ENCODE results near the gene PELO. TPM values are rescaled to one million over a fixed set of nuclear protein-coding genes. Genes with fewer than 3 reads are reported as not detected.

Gene PELO
- polyA plus RNA-seq, 1 donor (not counting 4 experiments of a cell fraction or from before 2014, with no cell fraction given), result 10.6 TPM

GRCh38 chr5:52804387-52804791, 16.7 kb downstream of the PELO start:
- H3K9me3 ChIP-seq (ENCODE audit: control insufficient read depth, low read depth, low read length), result no peaks in the 10 kb centered on the region
- no peak overlapping the region for H3K4me2 ChIP-seq (ENCODE audit: control insufficient read depth, extremely low read depth, insufficient read depth, low read depth, low read length)
- no peaks in the 10 kb centered on the region for H3K9me1 ChIP-seq (ENCODE audit: control insufficient read depth, extremely low read depth, insufficient read depth, low read length)
- FAIRE-seq, result no peak
- no peak overlapping the region for H3K27ac ChIP-seq (ENCODE audit: control insufficient read depth, insufficient read depth, low read length)
- DNase-seq (ENCODE audit: low read depth, low spot score), result no peak
- H2AFZ ChIP-seq (ENCODE audit: control insufficient read depth, low read length), result no peak overlapping the region
- H3K79me2 ChIP-seq (ENCODE audit: control insufficient read depth, insufficient read depth, low read length), result peaks cover 44% of the 10 kb centered on the region
- dilution Hi-C loops (cut with MboI; ENCODE audit: extremely low pct_ligation_motif_present, low sequenced_read_pairs), result no loop called here
- no peak for TF ChIP-seq EZH2 (IDR thresholded peaks at IDR 0.05; ENCODE audit: low read length)
- no peak for TF ChIP-seq CTCF (optimal IDR thresholded peaks at IDR 0.05 in 1 of 3, IDR thresholded peaks at IDR 0.05 in 1 of 3, conservative IDR thresholded peaks at IDR 0.05 in 1 of 3; ENCODE audit: extremely low read depth in 1 of 3, insufficient read depth in 2 of 3, low read length in 3 of 3)
- peaks cover 2 to 6% of the 10 kb centered on the region in 2 experiments for H3K36me3 ChIP-seq (ENCODE audit: control insufficient read depth in 2 of 2, extremely low read depth in 1 of 2, insufficient read depth in 2 of 2, low read length in 2 of 2)
- H3K27me3 ChIP-seq (ENCODE audit: control insufficient read depth, extremely low read depth, insufficient read depth, low read length), result no peaks in the 10 kb centered on the region
- no peak overlapping the region for H3K4me3 ChIP-seq (ENCODE audit: control insufficient read depth in 2 of 3, extremely low read depth in 1 of 3, insufficient read depth in 2 of 3, low read depth in 1 of 3, low read length in 3 of 3)
- H3K9ac ChIP-seq (ENCODE audit: control insufficient read depth, extremely low read depth, insufficient read depth, low read length), result no peak overlapping the region
- H4K20me1 ChIP-seq (ENCODE audit: control insufficient read depth, extremely low read depth, insufficient read depth, low read length), result peaks cover 4% of the 10 kb centered on the region
- H3K4me1 ChIP-seq (ENCODE audit: control insufficient read depth, extremely low read depth, insufficient read depth, low read length), result peaks cover 12% of the 10 kb centered on the region

- peaks cover 44% of the 10 kb centered on the region for H3K79me2 ChIP-seq (ENCODE audit: control insufficient read depth, insufficient read depth, low read length)
- H2AFZ ChIP-seq (ENCODE audit: control insufficient read depth, low read length), result no peak overlapping the region
Observed at GRCh38 chr5:52804981-52805380, 17.3 kb downstream of the PELO start.

More at GRCh38 chr5:52804981-52805380, 17.3 kb downstream of the PELO start:
- no peaks in the 10 kb centered on the region for H3K9me3 ChIP-seq (ENCODE audit: control insufficient read depth, low read depth, low read length)
- H3K9ac ChIP-seq (ENCODE audit: control insufficient read depth, extremely low read depth, insufficient read depth, low read length), result no peak overlapping the region
- DNase-seq (ENCODE audit: low read depth, low spot score), result no peak
- no peaks in the 10 kb centered on the region for H3K27me3 ChIP-seq (ENCODE audit: control insufficient read depth, extremely low read depth, insufficient read depth, low read length)
- FAIRE-seq, result no peak
- H4K20me1 ChIP-seq (ENCODE audit: control insufficient read depth, extremely low read depth, insufficient read depth, low read length), result peaks cover 4% of the 10 kb centered on the region
- H3K4me1 ChIP-seq (ENCODE audit: control insufficient read depth, extremely low read depth, insufficient read depth, low read length), result peaks cover 15% of the 10 kb centered on the region
- H3K4me3 ChIP-seq (ENCODE audit: control insufficient read depth in 2 of 3, extremely low read depth in 1 of 3, insufficient read depth in 2 of 3, low read depth in 1 of 3, low read length in 3 of 3), result no peak overlapping the region
- H3K36me3 ChIP-seq (ENCODE audit: control insufficient read depth in 2 of 2, extremely low read depth in 1 of 2, insufficient read depth in 2 of 2, low read length in 2 of 2), result peaks cover 2 to 6% of the 10 kb centered on the region in 2 experiments
- TF ChIP-seq EZH2 (IDR thresholded peaks at IDR 0.05; ENCODE audit: low read length) (no peak), CTCF (optimal IDR thresholded peaks at IDR 0.05 in 1 of 3, IDR thresholded peaks at IDR 0.05 in 1 of 3, conservative IDR thresholded peaks at IDR 0.05 in 1 of 3; ENCODE audit: extremely low read depth in 1 of 3, insufficient read depth in 2 of 3, low read length in 3 of 3) (no peak)
- no peaks in the 10 kb centered on the region for H3K9me1 ChIP-seq (ENCODE audit: control insufficient read depth, extremely low read depth, insufficient read depth, low read length)
- no peak overlapping the region for H3K4me2 ChIP-seq (ENCODE audit: control insufficient read depth, extremely low read depth, insufficient read depth, low read depth, low read length)
- dilution Hi-C loops (cut with MboI; ENCODE audit: extremely low pct_ligation_motif_present, low sequenced_read_pairs), result no loop called here
- no peak overlapping the region for H3K27ac ChIP-seq (ENCODE audit: control insufficient read depth, insufficient read depth, low read length)
